ENCODE data around the gene CPT2. TPM values are rescaled to one million over a fixed set of nuclear protein-coding genes. Genes with fewer than 3 reads are reported as not detected.
A peak's percentile ranks its signal among the peaks of the same experiment; 100 is the strongest.
"Not testable (repeated sequence)": the region's sequence is repeated elsewhere in the genome, so short reads cannot be mapped to it uniquely, and the experiment has no call there.

The CPT2 gene
- total RNA-seq, 1 experiment from 2014 or later: 19.6 TPM

DNA sequence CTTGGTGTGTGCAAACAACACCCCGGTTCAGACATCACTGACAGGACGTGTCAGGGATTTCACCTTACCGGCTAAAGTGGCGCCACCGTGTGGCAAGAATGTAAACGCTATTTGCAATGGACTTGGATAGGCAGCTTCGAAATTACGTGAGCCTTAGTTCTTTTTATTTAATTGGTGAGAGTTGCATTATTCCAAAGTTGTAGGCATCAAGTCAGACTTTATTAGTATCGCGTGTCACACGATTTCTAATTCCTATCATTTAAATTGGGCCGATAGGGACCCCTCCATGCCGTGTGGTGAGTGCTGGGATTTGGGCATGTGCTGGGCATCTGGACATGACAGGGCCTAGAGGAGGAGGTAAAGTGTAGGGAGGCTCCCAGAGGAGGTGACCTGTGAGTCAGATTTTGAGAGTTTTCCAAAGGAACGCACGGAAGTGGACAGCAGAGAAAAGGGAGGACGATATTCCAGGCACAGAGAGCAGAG lies 14.5 kb upstream of the CPT2 start:
- POLR2A ChIA-PET: interaction anchor here (0.6 to 1.0 kb wide), 4 partner anchors 168 to 888 kb away, joined by 3 to 4 read pairs (median 3); no protein-coding TSS in a partner anchor
- no peak overlapping the region for H3K4me3 Mint-ChIP-seq (ENCODE audit: unreplicated experiment)

DNA sequence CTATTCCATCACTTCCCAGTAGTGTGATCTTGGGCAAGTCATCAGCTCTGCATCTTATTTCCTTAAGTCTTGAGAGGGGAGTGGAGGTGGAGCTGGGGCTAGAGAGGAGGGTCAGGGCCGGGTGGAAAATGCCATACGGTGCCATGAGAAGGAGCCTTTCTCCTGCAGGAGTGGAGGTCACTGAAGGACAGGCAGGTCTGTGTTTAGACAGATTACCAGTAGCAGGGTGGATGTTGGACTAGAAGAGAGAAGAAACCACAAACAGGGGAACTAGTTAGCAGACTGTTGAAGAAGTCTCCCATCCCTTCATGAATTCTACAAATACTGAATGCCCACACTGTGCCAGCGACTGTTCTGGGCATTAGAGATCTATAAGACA lies 13.9 kb upstream of the CPT2 start:
- DNase-seq (ENCODE audit: unreplicated experiment): no peak
- BruUV-seq (replicated peaks): no TSS peak
- ChIA-PET POLR2A (interaction anchor here (0.6 to 4.9 kb wide), 3 partner anchors 13 to 328 kb away, joined by 3 to 21 read pairs (median 4); partner anchors contain the start of gene CPT2), CTCF (interaction anchor here (0.6 to 2.6 kb wide), 22 partner anchors 8 to 471 kb away, joined by 3 to 17 read pairs (median 4); partner anchors contain the start of gene ECHDC2)
- H3K4me3 Mint-ChIP-seq (ENCODE audit: unreplicated experiment): no peak overlapping the region
- intact Hi-C loops (cut with micrococcal nuclease): loop anchor here (1.0 kb wide), 1 partner anchor 277 kb away; no protein-coding TSS in a partner anchor
- peaks cover 5% of the 10 kb centered on the region for H3K4me1 Mint-ChIP-seq (ENCODE audit: insufficient read depth, unreplicated experiment)
- no peaks in the 10 kb centered on the region for H3K9me3 Mint-ChIP-seq (ENCODE audit: unreplicated experiment)
- no peak overlapping the region for H3K27ac Mint-ChIP-seq (ENCODE audit: low read depth, unreplicated experiment)
- no peaks in the 10 kb centered on the region for H3K27me3 Mint-ChIP-seq (ENCODE audit: insufficient read depth, unreplicated experiment)
- TF ChIP-seq, protein P1, sequence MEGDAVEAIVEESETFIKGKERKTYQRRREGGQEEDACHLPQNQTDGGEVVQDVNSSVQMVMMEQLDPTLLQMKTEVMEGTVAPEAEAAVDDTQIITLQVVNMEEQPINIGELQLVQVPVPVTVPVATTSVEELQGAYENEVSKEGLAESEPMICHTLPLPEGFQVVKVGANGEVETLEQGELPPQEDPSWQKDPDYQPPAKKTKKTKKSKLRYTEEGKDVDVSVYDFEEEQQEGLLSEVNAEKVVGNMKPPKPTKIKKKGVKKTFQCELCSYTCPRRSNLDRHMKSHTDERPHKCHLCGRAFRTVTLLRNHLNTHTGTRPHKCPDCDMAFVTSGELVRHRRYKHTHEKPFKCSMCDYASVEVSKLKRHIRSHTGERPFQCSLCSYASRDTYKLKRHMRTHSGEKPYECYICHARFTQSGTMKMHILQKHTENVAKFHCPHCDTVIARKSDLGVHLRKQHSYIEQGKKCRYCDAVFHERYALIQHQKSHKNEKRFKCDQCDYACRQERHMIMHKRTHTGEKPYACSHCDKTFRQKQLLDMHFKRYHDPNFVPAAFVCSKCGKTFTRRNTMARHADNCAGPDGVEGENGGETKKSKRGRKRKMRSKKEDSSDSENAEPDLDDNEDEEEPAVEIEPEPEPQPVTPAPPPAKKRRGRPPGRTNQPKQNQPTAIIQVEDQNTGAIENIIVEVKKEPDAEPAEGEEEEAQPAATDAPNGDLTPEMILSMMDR (IDR thresholded peaks at IDR 0.05; ENCODE audit: unreplicated experiment): no peak
- H3K36me3 Mint-ChIP-seq (ENCODE audit: insufficient read depth, unreplicated experiment): no peaks in the 10 kb centered on the region

More for the DNA sequence above, 14.5 kb upstream of the CPT2 start:
- H3K9me3 Mint-ChIP-seq (ENCODE audit: unreplicated experiment): no peaks in the 10 kb centered on the region
- no peaks in the 10 kb centered on the region for H3K36me3 Mint-ChIP-seq (ENCODE audit: insufficient read depth, unreplicated experiment)
- H3K4me1 Mint-ChIP-seq (ENCODE audit: insufficient read depth, unreplicated experiment): no peaks in the 10 kb centered on the region
- DNase-seq (ENCODE audit: unreplicated experiment): peak; percentile 84
- TF ChIP-seq, protein P1 (IDR thresholded peaks at IDR 0.05; ENCODE audit: unreplicated experiment): peak; percentile 66
- intact Hi-C loops (cut with micrococcal nuclease): loop anchor here (1.0 kb wide), 1 partner anchor 277 kb away; no protein-coding TSS in a partner anchor
- no TSS peak for BruUV-seq (replicated peaks)
- no peaks in the 10 kb centered on the region for H3K27me3 Mint-ChIP-seq (ENCODE audit: insufficient read depth, unreplicated experiment)
- no peak overlapping the region for H3K27ac Mint-ChIP-seq (ENCODE audit: low read depth, unreplicated experiment)
- CTCF ChIA-PET: interaction anchor here (0.6 to 2.6 kb wide), 21 partner anchors 8 to 471 kb away, joined by 3 to 17 read pairs (median 4); partner anchors contain the start of gene ECHDC2

- intact Hi-C loops (cut with micrococcal nuclease): no loop called here
- Mint-ChIP-seq H3K27me3 (ENCODE audit: insufficient read depth, unreplicated experiment) (no peaks in the 10 kb centered on the region), H3K9me3 (ENCODE audit: unreplicated experiment) (no peaks in the 10 kb centered on the region), H3K4me3 (ENCODE audit: unreplicated experiment) (no peak overlapping the region), H3K4me1 (ENCODE audit: insufficient read depth, unreplicated experiment) (peaks cover 7% of the 10 kb centered on the region), H3K27ac (ENCODE audit: low read depth, unreplicated experiment) (no peak overlapping the region), H3K36me3 (ENCODE audit: insufficient read depth, unreplicated experiment) (no peaks in the 10 kb centered on the region)
- TF ChIP-seq, protein P1 (IDR thresholded peaks at IDR 0.05; ENCODE audit: unreplicated experiment): no peak
- ChIA-PET POLR2A (interaction anchor here (4.9 kb wide), 1 partner anchor 13 kb away, joined by 21 read pairs; the partner anchor contains the start of gene CPT2), CTCF (interaction anchor here (0.6 to 2.6 kb wide), 16 partner anchors 9 to 376 kb away, joined by 3 to 17 read pairs (median 4); partner anchors contain the start of gene ECHDC2)
- no TSS peak for BruUV-seq (replicated peaks)
- DNase-seq (ENCODE audit: unreplicated experiment): no peak
Measured at GRCh38 chr1:53183095-53183990, 13.3 kb upstream of the CPT2 start.

GRCh38 chr1:53185955-53186297 lies 10.7 kb upstream of the CPT2 start:
- intact Hi-C loops (cut with micrococcal nuclease): loop anchor here (1.0 to 5.0 kb wide), 2 partner anchors 259 to 485 kb away; partner anchors contain the start of gene SCP2
- BruUV-seq (replicated peaks); H3K4me3 Mint-ChIP-seq (ENCODE audit: unreplicated experiment); DNase-seq (ENCODE audit: unreplicated experiment); H3K4me1 Mint-ChIP-seq (ENCODE audit: insufficient read depth, unreplicated experiment); H3K27ac Mint-ChIP-seq (ENCODE audit: low read depth, unreplicated experiment); H3K27me3 Mint-ChIP-seq (ENCODE audit: insufficient read depth, unreplicated experiment); H3K9me3 Mint-ChIP-seq (ENCODE audit: unreplicated experiment); H3K36me3 Mint-ChIP-seq (ENCODE audit: insufficient read depth, unreplicated experiment): not testable (repeated sequence)
- ChIA-PET POLR2A (interaction anchor here (0.7 to 4.9 kb wide), 4 partner anchors 10 to 52 kb away, joined by 3 to 21 read pairs (median 4); partner anchors contain the start of genes CPT2 and MAGOH), CTCF (interaction anchor here (0.6 to 1.9 kb wide), 28 partner anchors 8 to 688 kb away, joined by 3 to 13 read pairs (median 4); partner anchors contain the start of genes CPT2 and SLC1A7)
